Esophagus mucosa (tissue), 1 donor: Measurements from ENCODE around the gene KRTAP10-10. TPM values are rescaled to one million over a fixed set of nuclear protein-coding genes. Genes with fewer than 3 reads are reported as not detected.

Source experiments
- ATAC-seq: fragments of 200-7000 bp; cut with Tn5 transposase; one replicate; pipeline ENCODE4 v1.9.1; 2020
- total RNA-seq: library from RNA; stranded (reverse); gene quantifications from one replicate; pipeline ENCODE4 v1.2.4, GENCODE V29; 2023
- donor health status: DM: yes; HTN: yes; CAD: no.

KRTAP10-10 gene
- total RNA-seq, 1 donor from 2014 or later, result not detected

DNA sequence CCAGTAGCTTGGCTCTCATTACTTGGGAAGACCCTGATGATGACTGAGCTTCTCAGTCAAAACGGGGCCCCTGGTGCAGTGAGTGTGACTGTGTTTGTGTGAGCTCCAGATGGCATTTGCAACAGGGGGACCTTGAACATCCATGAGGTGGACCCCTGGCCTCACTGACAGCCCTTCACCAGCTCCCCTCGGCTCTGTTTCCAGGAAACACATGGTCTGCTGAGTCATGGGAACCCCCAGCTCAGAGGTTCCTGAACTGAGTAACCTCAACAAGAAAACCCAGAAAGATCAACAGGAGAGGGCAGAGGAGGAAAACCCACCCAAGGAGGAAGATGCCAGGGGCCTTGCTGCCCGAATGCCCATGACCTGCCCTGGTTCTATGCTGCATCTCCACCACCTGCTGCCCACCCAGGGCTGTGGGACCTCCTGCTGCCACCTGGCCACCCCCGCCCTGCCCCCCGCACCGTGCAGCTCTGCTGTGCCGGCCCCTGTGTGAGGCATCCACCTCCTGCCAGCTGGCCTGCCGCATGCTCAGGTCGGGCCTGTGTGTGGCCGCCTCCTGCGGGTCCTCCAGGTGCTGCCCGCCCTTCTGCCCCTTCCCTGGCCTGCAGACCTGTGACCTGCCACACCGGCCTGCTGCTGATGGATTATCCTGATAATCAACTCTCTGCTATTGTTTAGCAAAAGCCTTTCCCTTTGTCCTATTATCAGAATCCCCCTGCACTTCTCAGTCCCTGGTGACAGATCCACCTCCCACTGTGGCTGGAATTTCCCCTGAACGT lies 49.0 kb downstream of the KRTAP10-10 start:
- no peak for ATAC-seq

- no peak for ATAC-seq
These were observed 49.8 kb downstream of the KRTAP10-10 start for GRCh38 chr21:44686843-44687561.

GRCh38 chr21:44687671-44688070 lies 50.5 kb downstream of the KRTAP10-10 start:
- ATAC-seq, result no peak

Other genes starting within 250 kb of the KRTAP10-10 start
- gene LRRC3, start 181.8 kb upstream of the KRTAP10-10 start, total RNA-seq, result 0.72 TPM
- not detected for gene KRTAP10-1, start 97.2 kb upstream of the KRTAP10-10 start, total RNA-seq
- gene KRTAP10-2, start 85.9 kb upstream of the KRTAP10-10 start, total RNA-seq, result not detected
- not detected for gene KRTAP10-3, start 78.6 kb upstream of the KRTAP10-10 start, total RNA-seq
- not detected for gene KRTAP10-4, start 63.6 kb upstream of the KRTAP10-10 start, total RNA-seq
- not detected for gene KRTAP10-5, start 56.8 kb upstream of the KRTAP10-10 start, total RNA-seq
- not detected for gene KRTAP10-6, start 44.9 kb upstream of the KRTAP10-10 start, total RNA-seq
- gene KRTAP10-7, start 36.8 kb upstream of the KRTAP10-10 start, total RNA-seq, result not detected
- not detected for gene KRTAP10-8, start 25.3 kb upstream of the KRTAP10-10 start, total RNA-seq
- not detected for gene KRTAP10-9, start 10.3 kb upstream of the KRTAP10-10 start, total RNA-seq
- not detected for gene KRTAP10-11, start 9.1 kb downstream of the KRTAP10-10 start, total RNA-seq
- gene KRTAP12-4, start 17.3 kb downstream of the KRTAP10-10 start, total RNA-seq, result not detected
- not detected for gene KRTAP12-3, start 20.6 kb downstream of the KRTAP10-10 start, total RNA-seq
- gene KRTAP12-2, start 29.6 kb downstream of the KRTAP10-10 start, total RNA-seq, result not detected
- gene KRTAP12-1, start 44.8 kb downstream of the KRTAP10-10 start, total RNA-seq, result not detected
- not detected for gene KRTAP10-12, start 59.8 kb downstream of the KRTAP10-10 start, total RNA-seq
- gene TSPEAR, start 74.2 kb downstream of the KRTAP10-10 start, total RNA-seq, result 0.08 TPM
- 35.8 TPM for gene UBE2G2, start 164.5 kb downstream of the KRTAP10-10 start, total RNA-seq
- gene SUMO3, start 180.7 kb downstream of the KRTAP10-10 start, total RNA-seq, result 51.9 TPM
- 67.1 TPM for gene PTTG1IP, start 236.3 kb downstream of the KRTAP10-10 start, total RNA-seq